ENCODE results near the gene B3GALT4.
"Not testable (repeated sequence)": the region's sequence is repeated elsewhere in the genome, so short reads cannot be mapped to it uniquely, and the experiment has no call there.

The B3GALT4 gene

DNA sequence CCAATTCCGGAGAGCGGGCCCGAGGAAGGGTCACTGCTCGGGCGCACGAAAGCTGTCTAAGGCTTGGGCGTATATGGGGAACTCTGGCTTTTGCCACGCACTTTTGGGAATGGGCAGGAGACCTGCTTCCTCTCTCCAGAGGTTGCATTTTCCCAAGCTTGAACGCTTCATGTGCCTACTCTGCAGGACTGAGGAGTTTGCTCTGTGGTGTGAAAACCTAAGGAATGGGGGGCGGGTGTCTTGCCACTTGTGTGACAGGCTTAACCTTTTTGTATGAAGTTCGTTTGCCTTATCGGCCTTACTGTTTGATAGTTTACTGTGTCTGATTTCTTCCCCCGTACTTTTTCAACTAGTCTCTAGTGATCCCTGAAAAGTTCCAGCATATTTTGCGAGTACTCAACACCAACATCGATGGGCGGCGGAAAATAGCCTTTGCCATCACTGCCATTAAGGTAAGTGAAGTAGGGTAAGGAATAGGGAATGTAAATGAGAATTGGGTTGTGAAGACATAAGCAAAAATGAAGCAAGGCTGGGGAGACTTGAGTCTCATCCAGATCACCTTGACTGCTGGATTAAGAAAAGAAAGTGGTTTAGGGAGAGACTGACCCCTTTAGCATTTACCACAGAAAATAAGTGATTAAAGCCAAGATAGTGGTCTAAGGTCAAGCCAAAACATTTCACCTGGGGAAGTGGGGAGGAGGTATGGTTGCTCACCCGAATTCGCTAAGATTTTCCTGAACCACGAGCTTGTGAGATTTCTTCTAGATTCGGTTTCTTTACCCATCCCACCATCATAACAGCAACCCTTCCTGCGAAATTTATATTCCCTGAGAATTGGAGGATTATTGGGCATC, 4.4 kb upstream of the B3GALT4 start:
- DNase-seq = no peak

DNA sequence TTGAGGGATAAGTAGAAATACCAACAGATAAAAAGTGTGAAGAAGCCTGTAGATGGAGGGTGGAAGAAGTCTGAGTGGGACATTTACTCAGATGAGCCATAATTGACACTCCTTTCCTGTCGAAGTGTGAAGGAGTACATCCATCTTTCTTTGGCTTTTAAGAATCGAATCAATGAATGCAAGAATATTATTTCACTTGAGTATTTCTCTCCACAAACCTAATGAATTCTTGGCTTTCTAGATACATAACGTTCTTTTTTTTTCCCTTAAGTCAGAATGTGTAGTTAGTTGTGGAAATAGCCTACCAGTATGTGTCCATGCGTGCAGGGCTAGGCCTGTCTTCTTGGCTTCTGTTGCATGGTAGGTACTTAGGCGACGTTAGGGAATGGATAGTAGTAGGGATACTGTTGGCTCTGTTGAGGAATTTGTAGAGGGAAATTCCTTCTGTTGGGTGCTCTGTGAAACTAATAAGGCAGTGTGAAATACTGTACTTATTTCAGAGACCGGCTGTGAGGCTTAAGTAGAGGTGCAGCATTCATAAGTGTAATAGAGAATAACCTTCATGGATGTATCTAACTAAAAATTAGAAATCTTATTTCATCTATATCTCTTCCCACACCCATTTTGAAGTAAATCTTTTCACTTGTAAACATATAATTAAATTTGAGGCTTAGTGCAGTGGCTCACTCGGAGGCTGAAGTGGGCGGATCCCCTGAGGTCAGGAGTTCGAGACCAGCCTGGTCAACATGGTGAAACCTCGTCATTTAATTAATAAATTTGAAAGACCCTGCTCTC, 3.6 kb upstream of the B3GALT4 start:
- no peak for DNase-seq

DNA sequence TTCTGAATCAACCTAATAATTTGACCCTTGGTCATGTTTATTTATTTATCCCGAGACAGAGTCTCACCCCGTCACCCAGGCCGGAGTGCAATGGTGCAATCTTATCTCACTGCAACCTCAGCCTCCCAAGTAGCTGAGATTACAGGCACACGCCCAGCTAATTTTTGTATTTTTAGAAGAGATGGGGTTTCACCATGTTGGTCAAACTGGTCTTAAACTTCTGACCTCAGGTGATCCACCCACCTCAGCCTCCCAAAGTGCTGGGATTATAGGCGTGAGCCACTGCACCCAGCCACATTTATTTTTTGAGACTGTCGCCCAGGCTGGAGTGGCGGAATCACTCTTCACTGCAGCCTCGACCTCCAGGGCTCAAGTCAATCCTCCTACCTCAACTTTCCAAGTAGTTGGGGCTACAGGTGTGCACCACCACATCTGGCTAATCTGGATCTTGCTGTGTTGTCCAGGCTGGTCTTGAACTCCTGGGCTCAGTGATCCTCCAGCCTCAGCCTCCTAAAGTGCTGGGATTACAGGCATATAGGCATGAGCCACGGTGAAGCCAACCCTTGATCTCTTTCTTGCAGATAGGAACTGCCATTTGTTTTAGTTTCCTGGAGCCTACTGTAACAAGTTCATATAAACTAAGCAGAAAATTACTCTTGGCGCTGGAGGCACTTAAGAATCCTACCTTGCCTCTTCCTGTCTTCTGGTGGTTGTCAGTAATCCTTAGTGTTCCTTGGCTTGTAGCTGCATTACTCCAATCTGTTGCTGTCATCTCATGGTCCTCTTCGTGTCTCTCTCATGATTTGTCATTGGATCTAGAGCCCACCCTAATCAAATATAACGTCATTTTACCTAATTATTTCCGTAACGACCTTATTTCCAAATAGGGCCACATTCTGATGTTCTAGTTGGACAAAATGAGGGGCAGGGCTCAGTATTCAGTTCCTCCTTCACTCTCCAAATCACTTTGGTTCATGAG, 2.7 kb upstream of the B3GALT4 start:
- no peak for DNase-seq

- not testable (repeated sequence) for DNase-seq
Measured at GRCh38 chr6:33275795-33276580, 935 bp upstream of the B3GALT4 start.

GRCh38 chr6:33276581-33276863, 401 bp upstream of the B3GALT4 start:
- no peak for DNase-seq

DNA sequence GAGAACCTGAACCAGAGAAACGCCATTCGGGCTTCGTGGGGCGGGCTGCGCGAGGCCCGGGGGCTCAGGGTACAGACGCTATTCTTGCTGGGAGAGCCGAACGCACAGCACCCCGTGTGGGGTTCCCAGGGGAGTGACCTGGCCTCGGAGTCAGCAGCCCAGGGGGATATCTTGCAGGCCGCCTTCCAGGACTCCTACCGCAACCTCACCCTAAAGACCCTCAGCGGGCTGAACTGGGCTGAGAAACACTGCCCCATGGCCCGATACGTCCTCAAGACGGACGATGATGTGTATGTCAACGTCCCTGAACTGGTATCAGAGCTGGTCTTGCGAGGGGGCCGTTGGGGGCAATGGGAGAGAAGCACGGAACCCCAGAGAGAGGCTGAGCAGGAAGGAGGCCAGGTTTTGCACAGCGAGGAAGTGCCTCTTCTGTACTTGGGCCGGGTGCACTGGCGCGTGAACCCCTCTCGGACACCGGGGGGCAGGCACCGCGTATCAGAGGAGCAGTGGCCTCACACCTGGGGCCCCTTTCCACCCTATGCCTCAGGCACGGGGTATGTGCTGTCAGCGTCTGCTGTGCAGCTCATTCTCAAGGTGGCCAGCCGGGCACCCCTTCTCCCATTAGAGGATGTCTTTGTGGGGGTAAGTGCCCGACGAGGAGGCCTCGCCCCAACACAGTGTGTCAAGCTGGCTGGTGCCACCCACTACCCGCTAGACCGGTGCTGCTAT, 904 bp downstream of the B3GALT4 start:
- DNase-seq = no peak

GRCh38 chr6:33278392-33278741, 1.4 kb downstream of the B3GALT4 start:
- DNase-seq = no peak

- no peak for DNase-seq
Measured at GRCh38 chr6:33278810-33279209, 1.9 kb downstream of the B3GALT4 start.

GRCh38 chr6:33279257-33279695, 2.4 kb downstream of the B3GALT4 start:
- no peak for DNase-seq

DNA sequence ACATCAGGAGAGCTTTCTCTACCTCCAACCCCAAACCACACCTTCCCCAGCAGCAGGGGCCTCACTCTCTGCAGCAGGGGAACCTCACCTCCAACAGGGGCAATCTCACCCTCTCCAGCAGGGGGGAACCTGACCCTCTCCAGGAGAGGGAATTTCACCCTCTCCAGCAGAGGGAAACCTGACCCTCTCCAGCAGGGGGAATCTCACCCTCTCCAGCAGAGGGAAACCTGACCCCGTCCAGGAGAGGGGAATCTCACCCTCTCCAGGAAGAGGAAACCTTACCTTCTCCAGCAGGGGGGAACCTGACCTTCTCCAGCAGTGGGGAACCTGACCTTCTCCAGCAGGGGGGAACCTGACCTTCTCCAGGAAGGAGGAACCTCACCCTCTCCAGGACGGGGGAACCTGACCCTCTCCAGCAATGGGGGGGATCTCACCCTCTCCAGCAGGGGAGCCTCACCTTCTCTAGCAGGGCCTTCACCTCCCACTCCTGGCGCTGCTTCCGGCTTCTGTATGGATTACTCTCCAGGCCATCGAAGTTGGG, 3.1 kb downstream of the B3GALT4 start:
- DNase-seq = peak; percentile 84

DNA sequence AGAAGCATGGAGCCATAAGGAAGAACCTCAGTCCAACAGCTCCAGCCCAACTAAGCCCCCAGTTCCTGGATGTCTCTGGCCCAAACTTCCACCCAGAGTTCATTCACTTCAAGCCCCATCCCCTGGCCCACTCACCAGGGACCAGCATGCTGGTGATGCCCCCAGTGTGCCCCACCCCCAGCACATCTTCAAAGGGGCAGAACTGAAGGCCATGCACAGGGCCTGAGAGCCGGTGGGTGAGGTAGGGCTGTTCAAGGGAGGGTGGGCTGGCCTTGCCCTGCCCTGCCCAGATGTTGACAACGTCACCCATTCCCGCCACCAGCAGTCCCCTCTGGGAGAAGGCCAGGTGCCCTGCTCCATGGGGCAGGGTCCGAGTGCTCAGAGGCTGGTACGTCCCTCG, 3.6 kb downstream of the B3GALT4 start:
- DNase-seq = no peak

DNA sequence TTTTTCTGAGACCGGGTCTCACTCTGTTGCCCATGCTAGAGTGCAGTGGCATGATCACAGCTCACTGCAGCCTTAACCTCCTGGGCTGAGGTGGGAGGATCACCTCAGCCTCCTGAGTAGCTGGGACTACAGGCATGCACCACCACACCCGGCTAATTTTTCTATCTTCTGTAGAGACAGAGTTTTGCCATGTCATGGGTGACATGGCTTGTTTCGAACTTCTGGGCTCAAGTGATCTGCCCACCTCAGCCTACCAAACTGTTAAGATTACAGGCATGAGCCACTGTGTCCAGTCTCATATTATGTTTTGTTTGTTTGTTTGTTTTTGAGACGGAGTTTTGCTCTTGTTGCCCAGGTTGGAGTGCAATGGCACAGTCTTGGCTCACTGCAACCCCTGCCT, 8.3 kb downstream of the B3GALT4 start:
- DNase-seq = not testable (repeated sequence)

GRCh38 chr6:33286946-33287914, 10.3 kb downstream of the B3GALT4 start:
- DNase-seq = no peak

DNA sequence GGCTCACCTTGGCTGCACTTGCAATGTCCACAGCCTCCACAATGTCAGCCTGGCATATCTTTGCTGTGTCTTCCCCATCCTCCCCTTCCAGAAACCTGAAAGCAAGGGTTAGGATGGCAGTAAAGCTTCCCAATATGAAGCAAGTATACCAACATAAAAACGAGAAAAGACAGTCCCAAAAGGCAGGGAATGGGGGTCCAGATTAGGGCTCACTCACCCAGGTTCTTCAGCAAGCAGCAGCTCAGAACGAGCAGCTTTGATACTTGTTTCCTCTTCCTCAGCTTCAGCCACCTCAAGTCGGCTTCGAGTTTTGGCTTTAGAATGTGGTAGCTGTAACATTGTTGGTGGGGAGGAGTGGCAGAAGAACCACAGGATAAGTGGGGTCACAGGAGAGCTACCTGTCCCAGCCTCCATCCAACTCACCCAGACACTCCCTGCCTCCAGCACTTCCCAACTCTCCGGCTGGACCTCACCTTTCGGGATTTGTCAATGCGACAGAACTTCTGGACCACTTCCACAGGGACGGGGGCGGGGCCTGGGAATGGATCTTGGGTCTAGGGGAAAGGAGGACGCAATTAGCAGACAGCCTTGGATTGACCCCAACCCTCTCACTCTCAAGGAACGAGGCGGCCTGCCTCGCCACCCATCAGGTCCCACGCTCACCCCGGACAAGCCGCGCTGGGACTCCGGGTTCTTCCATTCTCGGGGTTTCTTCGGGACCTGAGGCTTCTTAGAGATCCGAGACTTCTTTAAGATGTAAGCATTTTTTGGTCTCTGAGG, 11.4 kb downstream of the B3GALT4 start:
- DNase-seq = no peak

DNA sequence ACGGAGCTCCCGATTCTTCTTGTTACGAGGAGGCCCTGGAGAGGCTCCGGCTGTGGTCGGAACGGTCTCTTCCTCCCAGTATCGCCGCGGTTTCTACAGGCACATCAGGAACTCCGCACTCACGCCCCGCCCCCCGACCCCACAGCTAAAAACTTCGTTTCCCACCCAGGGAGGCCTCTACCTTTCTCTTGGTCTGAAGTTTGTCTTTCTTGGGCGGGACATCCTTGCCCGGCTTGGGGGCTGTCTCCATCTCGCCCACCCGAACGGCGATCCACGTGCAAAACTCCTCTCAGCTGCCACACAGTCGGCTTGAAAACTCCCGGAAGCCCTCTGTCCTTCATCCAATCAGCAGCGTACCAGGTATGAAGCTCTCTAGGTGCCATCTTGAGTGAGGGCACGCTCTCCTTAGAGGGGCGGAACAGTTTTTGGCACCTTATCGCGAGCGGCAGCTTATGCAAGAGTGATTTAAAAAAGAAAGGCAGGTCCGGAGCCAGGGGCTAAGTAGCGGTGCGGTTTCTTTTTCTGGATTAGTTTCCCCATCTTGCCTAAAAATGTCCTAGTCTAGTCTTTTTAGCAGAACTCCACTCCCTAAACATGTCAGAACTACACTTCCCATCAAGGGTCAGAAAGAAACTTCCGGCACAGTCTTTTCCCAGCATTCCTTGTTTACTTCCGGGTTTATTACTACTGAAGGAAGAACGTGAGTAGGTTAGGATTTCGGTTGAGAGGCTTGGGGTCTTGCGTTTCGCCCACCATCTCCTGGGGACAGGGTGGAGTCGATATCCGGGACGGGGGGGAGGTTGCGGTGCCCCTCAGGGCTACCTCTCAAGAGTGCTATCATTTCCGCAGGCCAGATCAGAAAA, 12.2 kb downstream of the B3GALT4 start, which contains the start of the genes PFDN6 and WDR46:
Gene PFDN6, plus strand, starts transcription at position 681 of the 863 bp plus-strand sequence. CDS start 256 bp downstream, outside the sequence.
Gene WDR46, minus strand, starts transcription at position 319 of the 863 bp plus-strand sequence. Its CDS starts 69 bp downstream, at position 250.
- peak; percentile 98 for DNase-seq

GRCh38 chr6:33289784-33290315, 12.9 kb downstream of the B3GALT4 start:
- peak; percentile 70 for DNase-seq

GRCh38 chr6:33290459-33290858, 13.5 kb downstream of the B3GALT4 start:
- DNase-seq = no peak
